Trophoblast cell (in vitro differentiated cells and primary cell): Measurements from ENCODE around the gene CD302.
"Not testable (repeated sequence)": the region's sequence is repeated elsewhere in the genome, so short reads cannot be mapped to it uniquely, and the experiment has no call there.

ENCODE experiments used
- DNase-seq, 2 donors: peaks; one replicate each; pipeline ENCODE4 v3.0.0-alpha.2; 2016
- H2AFZ ChIP-seq: 2 replicates; pipeline ENCODE4 v1.6.1; 2013; ENCODE audit warnings: low read length, moderate library complexity, mild to moderate bottlenecking; ENCODE audit not compliant: insufficient read depth, poor library complexity
- H2AK5ac ChIP-seq: 2 replicates; pipeline ENCODE4 v1.6.1; 2013; ENCODE audit warnings: mild to moderate bottlenecking, low read length
- H2BK120ac ChIP-seq: 2 replicates; pipeline ENCODE4 v1.6.1; 2013; ENCODE audit warnings: low read length, mild to moderate bottlenecking, moderate library complexity; ENCODE audit not compliant: insufficient read depth, poor library complexity
- H2BK12ac ChIP-seq: 2 replicates; pipeline ENCODE4 v1.6.1; 2013; ENCODE audit warnings: mild to moderate bottlenecking, low read length, moderate library complexity
- H2BK5ac ChIP-seq: 2 replicates; pipeline ENCODE4 v1.6.1; 2013; ENCODE audit warnings: low read length, low read depth, moderate library complexity, mild to moderate bottlenecking; ENCODE audit not compliant: poor library complexity
- H3K14ac ChIP-seq: 2 replicates; pipeline ENCODE4 v1.6.1; 2013; ENCODE audit warnings: mild to moderate bottlenecking, low read length
- H3K18ac ChIP-seq: 2 replicates; pipeline ENCODE4 v1.6.1; 2013; ENCODE audit warnings: mild to moderate bottlenecking, low read length
- H3K23ac ChIP-seq: 2 replicates; pipeline ENCODE4 v1.6.1; 2013; ENCODE audit warnings: low read length
- H3K27ac ChIP-seq: 2 replicates; pipeline ENCODE4 v1.5.1; 2013; ENCODE audit warnings: low read depth, mild to moderate bottlenecking, inconsistent platforms, low read length, moderate library complexity
- H3K27me3 ChIP-seq: 2 replicates; pipeline ENCODE4 v1.6.1; 2013; ENCODE audit warnings: inconsistent platforms, mild to moderate bottlenecking, low read length, moderate library complexity; ENCODE audit not compliant: insufficient read depth
- H3K36me3 ChIP-seq, 2 experiments: 1 replicate in 1 of 2; 2 replicates in 1 of 2; pipeline ENCODE4 v1.6.1; 2013; ENCODE audit warnings: low read length in 2 of 2, mild to moderate bottlenecking in 2 of 2, moderate library complexity in 1 of 2; ENCODE audit not compliant: insufficient read depth in 2 of 2, control insufficient read depth in 1 of 2
- H3K4ac ChIP-seq: 2 replicates; pipeline ENCODE4 v1.6.1; 2013; ENCODE audit warnings: low read depth, mild to moderate bottlenecking, low read length, moderate library complexity
- H3K4me1 ChIP-seq, 2 experiments: 1 replicate in 1 of 2; 2 replicates in 1 of 2; pipeline ENCODE4 v1.6.1; 2013; ENCODE audit warnings: low read length in 2 of 2, mild to moderate bottlenecking in 2 of 2, moderate library complexity in 1 of 2; ENCODE audit not compliant: insufficient read depth in 2 of 2, control insufficient read depth in 1 of 2
- H3K4me2 ChIP-seq: 2 replicates; pipeline ENCODE4 v1.6.1; 2013; ENCODE audit warnings: inconsistent platforms, mild to moderate bottlenecking, low read length, moderate library complexity
- H3K4me3 ChIP-seq: 2 replicates; pipeline ENCODE4 v1.5.1; 2013; ENCODE audit warnings: mild to moderate bottlenecking, low read depth, low read length, inconsistent platforms
- H3K79me1 ChIP-seq: one replicate; pipeline ENCODE4 v1.6.1; 2013; ENCODE audit warnings: low read length
- H3K79me2 ChIP-seq: 2 replicates; pipeline ENCODE4 v1.6.1; 2013; ENCODE audit warnings: low read length, mild to moderate bottlenecking; ENCODE audit not compliant: control insufficient read depth, insufficient read depth, poor library complexity
- H3K9ac ChIP-seq: 2 replicates; pipeline ENCODE4 v1.6.1; 2013; ENCODE audit warnings: mild to moderate bottlenecking, low read length
- H3K9me3 ChIP-seq: 2 replicates; pipeline ENCODE4 v1.6.1; 2013; ENCODE audit warnings: low read depth, mild to moderate bottlenecking, control low read depth, inconsistent platforms, low read length; ENCODE audit not compliant: insufficient read depth
- H4K12ac ChIP-seq: 2 replicates; pipeline ENCODE4 v1.6.1; 2013; ENCODE audit warnings: low read depth, mild to moderate bottlenecking, low read length, moderate library complexity
- H4K8ac ChIP-seq: 2 replicates; pipeline ENCODE4 v1.6.1; 2013; ENCODE audit warnings: low read depth, mild to moderate bottlenecking, low read length, moderate library complexity
- H4K91ac ChIP-seq: one replicate; pipeline ENCODE4 v1.6.1; 2013; ENCODE audit warnings: low read depth, mild to moderate bottlenecking, low read length, moderate library complexity
- WGBS: extraction: QIAGEN DNeasy Blood & Tissue Kit; methylation state at CpG from one replicate; pipeline ENCODE4 v1.1.7; 2013; ENCODE audit warnings: missing lambda C conversion rate; ENCODE audit not compliant: insufficient read length, insufficient coverage; ENCODE audit errors: extremely low coverage; 5-methylcytosine and 5-hydroxymethylcytosine counted together

Gene CD302

GRCh38 chr2:159790323-159790722 lies 7.7 kb downstream of the CD302 start:
- Histone ChIP-seq H3K27me3 (no peaks in the 10 kb centered on the region), H3K18ac (no peak overlapping the region), H3K36me3 (no peaks in the 10 kb centered on the region), H3K4me3 (no peak overlapping the region), H3K9ac (no peak overlapping the region), H2AK5ac (no peak overlapping the region), H3K23ac (no peak overlapping the region), H2BK12ac (no peak overlapping the region), H3K79me2 (no peaks in the 10 kb centered on the region), H3K14ac (no peak overlapping the region), H3K4me1 (no peaks in the 10 kb centered on the region), H4K8ac (no peak overlapping the region), H4K12ac (no peak overlapping the region), H2AFZ (no peak overlapping the region), H3K79me1 (no peaks in the 10 kb centered on the region), H4K91ac (no peak overlapping the region), H2BK120ac (no peak overlapping the region), H3K4ac (no peak overlapping the region), H3K4me2 (no peak overlapping the region), H3K9me3 (no peaks in the 10 kb centered on the region), H2BK5ac (no peak overlapping the region), H3K27ac (no peak overlapping the region)
- WGBS: no CpG with 5 or more reads among the region's 1 CpG
- DNase-seq: no peak

GRCh38 chr2:159788253-159788652 lies 9.8 kb downstream of the CD302 start:
- WGBS: no CpG with 5 or more reads among the region's 3 CpGs
- Histone ChIP-seq H3K27ac (no peak overlapping the region), H3K36me3 (no peaks in the 10 kb centered on the region), H3K79me2 (no peaks in the 10 kb centered on the region), H4K91ac (no peak overlapping the region), H2BK120ac (no peak overlapping the region), H3K18ac (no peak overlapping the region), H4K12ac (no peak overlapping the region), H3K79me1 (no peaks in the 10 kb centered on the region), H3K9me3 (no peaks in the 10 kb centered on the region), H4K8ac (no peak overlapping the region), H3K9ac (no peak overlapping the region), H3K23ac (no peak overlapping the region), H2BK5ac (no peak overlapping the region), H3K4ac (no peak overlapping the region), H3K27me3 (no peaks in the 10 kb centered on the region), H2AFZ (no peak overlapping the region), H2BK12ac (no peak overlapping the region), H3K4me2 (no peak overlapping the region), H3K4me3 (no peak overlapping the region), H2AK5ac (no peak overlapping the region), H3K14ac (no peak overlapping the region), H3K4me1 (no peaks in the 10 kb centered on the region)
- DNase-seq: peak; percentile 93 to 97

- not testable (repeated sequence) for H4K12ac ChIP-seq, H4K91ac ChIP-seq, H3K4me2 ChIP-seq, H2BK120ac ChIP-seq, H2AK5ac ChIP-seq, H3K27ac ChIP-seq, H3K9ac ChIP-seq, H2AFZ ChIP-seq, H3K18ac ChIP-seq, H3K4ac ChIP-seq, H3K79me2 ChIP-seq, H3K36me3 ChIP-seq, H3K4me3 ChIP-seq, H3K4me1 ChIP-seq, H3K9me3 ChIP-seq, H2BK12ac ChIP-seq, H4K8ac ChIP-seq, H3K14ac ChIP-seq, H3K23ac ChIP-seq, H2BK5ac ChIP-seq, H3K79me1 ChIP-seq, H3K27me3 ChIP-seq
- WGBS: no CpG with 5 or more reads among the region's 6 CpGs
- peak; percentile 25 to 42 for DNase-seq
Observed at GRCh38 chr2:159787647-159788046, 10.4 kb downstream of the CD302 start.

- Histone ChIP-seq H3K9ac (no peak overlapping the region), H3K27me3 (no peaks in the 10 kb centered on the region), H3K18ac (no peak overlapping the region), H2BK12ac (no peak overlapping the region), H4K8ac (no peak overlapping the region), H3K23ac (no peak overlapping the region), H3K4me1 (no peaks in the 10 kb centered on the region), H3K4ac (no peak overlapping the region), H2BK120ac (no peak overlapping the region), H2AFZ (no peak overlapping the region), H4K91ac (no peak overlapping the region), H3K4me3 (no peak overlapping the region), H3K14ac (no peak overlapping the region), H2BK5ac (no peak overlapping the region), H3K4me2 (no peak overlapping the region), H3K79me1 (no peaks in the 10 kb centered on the region), H4K12ac (no peak overlapping the region), H2AK5ac (no peak overlapping the region), H3K27ac (no peak overlapping the region), H3K9me3 (no peaks in the 10 kb centered on the region), H3K79me2 (no peaks in the 10 kb centered on the region), H3K36me3 (no peaks in the 10 kb centered on the region)
- DNase-seq: no peak
- no CpG with 5 or more reads among the region's 2 CpGs for WGBS
Observed at GRCh38 chr2:159786938-159787337, 11.1 kb downstream of the CD302 start.
